ENCODE data around the gene LGI2. TPM values are rescaled to one million over a fixed set of nuclear protein-coding genes. Genes with fewer than 3 reads are reported as not detected.

Gene LGI2
- polyA plus RNA-seq, 1 donor from 2014 or later = 10.3 TPM

GRCh38 chr4:24968278-24968677 lies 62.5 kb downstream of the LGI2 start:
- H3F3A ChIP-seq (ENCODE audit: insufficient read depth, low read length, poor library complexity, severe bottlenecking) = no peaks in the 10 kb centered on the region
- H3K9me2 ChIP-seq (ENCODE audit: insufficient read depth, low read length) = no peaks in the 10 kb centered on the region
- TF ChIP-seq POLR2AphosphoS5 (IDR thresholded peaks at IDR 0.05) (no peak), SMC3 (conservative IDR thresholded peaks at IDR 0.05; ENCODE audit: poor library complexity) (no peak), REST (IDR thresholded peaks at IDR 0.05; ENCODE audit: borderline replicate concordance) (no peak), CTCF (IDR thresholded peaks at IDR 0.05; ENCODE audit: poor library complexity, severe bottlenecking) (no peak), EZH2 (IDR thresholded peaks at IDR 0.05; ENCODE audit: borderline replicate concordance, insufficient read depth, low read length, poor library complexity, severe bottlenecking) (no peak), TAF1 (IDR thresholded peaks at IDR 0.05; ENCODE audit: low read depth) (no peak), EP300 (conservative IDR thresholded peaks at IDR 0.05; ENCODE audit: poor library complexity, severe bottlenecking) (no peak), RAD21 (conservative IDR thresholded peaks at IDR 0.05) (no peak), MXI1 (conservative IDR thresholded peaks at IDR 0.05; ENCODE audit: poor library complexity, severe bottlenecking) (no peak)
- no peak overlapping the region for H3K4me2 ChIP-seq (ENCODE audit: low read length)
- H3K27me3 ChIP-seq (ENCODE audit: insufficient read depth, low read depth, low read length) = no peaks in the 10 kb centered on the region
- no peaks in the 10 kb centered on the region for H3K36me3 ChIP-seq (ENCODE audit: insufficient read depth, low read length)
- H3K4me3 ChIP-seq (ENCODE audit: low read length) = no peak overlapping the region
- no peak overlapping the region for H2AFZ ChIP-seq (ENCODE audit: low read depth, low read length)
- H4K20me1 ChIP-seq (ENCODE audit: insufficient read depth) = no peaks in the 10 kb centered on the region
- no peak overlapping the region for H3K27ac ChIP-seq (ENCODE audit: low read length)
- no peak overlapping the region for H3K9ac ChIP-seq (ENCODE audit: low read length)
- H3K9me3 ChIP-seq (ENCODE audit: low read length) = no peaks in the 10 kb centered on the region
- no peaks in the 10 kb centered on the region for H3K79me2 ChIP-seq (replicated peaks; ENCODE audit: insufficient read depth, low read length)

DNA sequence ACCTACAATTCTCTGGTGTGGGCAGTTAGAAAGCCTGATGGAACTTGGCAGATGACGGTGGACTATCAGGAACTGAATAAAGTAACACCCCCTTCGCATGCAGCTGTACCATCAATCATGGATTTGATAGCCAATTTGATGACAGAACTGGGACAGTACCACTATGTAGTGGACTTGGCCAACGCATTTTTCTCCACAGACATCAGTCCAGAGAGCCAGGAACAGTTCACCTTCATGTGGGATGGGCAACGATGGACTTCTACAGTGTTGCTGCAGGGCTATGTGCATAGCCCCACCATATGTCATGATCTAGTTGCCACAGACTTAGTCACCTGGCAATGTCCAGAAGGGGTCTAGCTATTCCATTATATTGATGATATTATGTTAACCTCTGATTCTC lies 63.4 kb downstream of the LGI2 start:
- H3K9ac ChIP-seq (ENCODE audit: low read length) = no peak overlapping the region
- H2AFZ ChIP-seq (ENCODE audit: low read depth, low read length) = no peak overlapping the region
- TF ChIP-seq POLR2AphosphoS5 (IDR thresholded peaks at IDR 0.05) (no peak), EZH2 (IDR thresholded peaks at IDR 0.05; ENCODE audit: borderline replicate concordance, insufficient read depth, low read length, poor library complexity, severe bottlenecking) (no peak), SMC3 (conservative IDR thresholded peaks at IDR 0.05; ENCODE audit: poor library complexity) (no peak), MXI1 (conservative IDR thresholded peaks at IDR 0.05; ENCODE audit: poor library complexity, severe bottlenecking) (no peak), EP300 (conservative IDR thresholded peaks at IDR 0.05; ENCODE audit: poor library complexity, severe bottlenecking) (no peak), TAF1 (IDR thresholded peaks at IDR 0.05; ENCODE audit: low read depth) (no peak), REST (IDR thresholded peaks at IDR 0.05; ENCODE audit: borderline replicate concordance) (no peak)
- H3K9me2 ChIP-seq (ENCODE audit: insufficient read depth, low read length) = no peaks in the 10 kb centered on the region
- no peaks in the 10 kb centered on the region for H4K20me1 ChIP-seq (ENCODE audit: insufficient read depth)
- H3K4me3 ChIP-seq (ENCODE audit: low read length) = no peak overlapping the region
- H3K79me2 ChIP-seq (replicated peaks; ENCODE audit: insufficient read depth, low read length) = no peaks in the 10 kb centered on the region
- H3F3A ChIP-seq (ENCODE audit: insufficient read depth, low read length, poor library complexity, severe bottlenecking) = no peaks in the 10 kb centered on the region
- H3K27ac ChIP-seq (ENCODE audit: low read length) = no peak overlapping the region
- H3K4me2 ChIP-seq (ENCODE audit: low read length) = no peak overlapping the region
- H3K36me3 ChIP-seq (ENCODE audit: insufficient read depth, low read length) = no peaks in the 10 kb centered on the region
- no peaks in the 10 kb centered on the region for H3K9me3 ChIP-seq (ENCODE audit: low read length)
- H3K27me3 ChIP-seq (ENCODE audit: insufficient read depth, low read depth, low read length) = no peaks in the 10 kb centered on the region

All from neural cell (in vitro differentiated cells).